Mucosa of descending colon (tissue), 3 donors: ENCODE measurements around the gene CYP4F12. TPM values are rescaled to one million over a fixed set of nuclear protein-coding genes. Genes with fewer than 3 reads are reported as not detected.

Experiments used
- ATAC-seq: fragments of 200-7000 bp; cut with Tn5 transposase; one replicate; pipeline ENCODE4 v1.9.1; 2020; ENCODE audit warnings: mild to moderate bottlenecking, moderate library complexity
- DNase-seq, 3 donors: peaks; one replicate each; pipeline ENCODE4 v3.0.0-alpha.2; 2020
- H3K36me3 ChIP-seq: fragments of 200-600 bp; one replicate; pipeline ENCODE4 v1.8.0; 2021; ENCODE audit warnings: low read depth, mild to moderate bottlenecking
- H3K4me1 ChIP-seq: fragments of 200-600 bp; one replicate; pipeline ENCODE4 v1.8.0; 2021; ENCODE audit warnings: low read depth, mild to moderate bottlenecking
- H3K4me3 ChIP-seq: fragments of 200-600 bp; one replicate; pipeline ENCODE4 v1.8.0; 2021; ENCODE audit warnings: mild to moderate bottlenecking
- H3K9me3 ChIP-seq: fragments of 200-600 bp; one replicate; pipeline ENCODE4 v1.8.0; 2021; ENCODE audit warnings: mild to moderate bottlenecking
- CTCF ChIP-seq: fragments of 200-600 bp; IDR thresholded peaks from one replicate; pipeline ENCODE4 v1.8.0; 2022; ENCODE audit warnings: antibody characterized with exemption, mild to moderate bottlenecking
- intact Hi-C, 2 donors: fragments of 100-400 bp; cut with DNase I in 1 of 2; cut with micrococcal nuclease in 1 of 2; formaldehyde crosslinking; loops; one replicate each; pipeline versions ENCODE4 v1.11.0 to v1.11.1; 2022; cut with DNase I, micrococcal nuclease
- total RNA-seq, 3 donors: library from RNA; stranded (reverse); fragmentation: NEBNext Ultra II Directional in 2 of 3; extraction: Animal tissue kit (Norgen Biotek cat#: 25700) in 2 of 3; gene quantifications; one replicate each; pipeline versions ENCODE4 v1.2.1 to v1.2.4, GENCODE V29; 2021 to 2023
- donor health status: DM: no; HTN: no; CAD: no; lungs with moderate emphysema.
- donor health status: DM: no; HTN: no; CAD: no.
- donor health status: DM: no; HTN: yes; CAD: no.

The CYP4F12 gene
- total RNA-seq, 3 donors from 2014 or later = 62.8 to 179 (median 70.5) TPM

GRCh38 chr19:15639596-15639995 lies 33.3 kb upstream of the CYP4F12 start:
- Histone ChIP-seq H3K36me3 (no peaks in the 10 kb centered on the region), H3K4me1 (peaks cover 26% of the 10 kb centered on the region), H3K9me3 (no peaks in the 10 kb centered on the region), H3K4me3 (no peak overlapping the region)
- no peak for ATAC-seq
- no peak for DNase-seq
- no peak for TF ChIP-seq CTCF
- intact Hi-C loops = no loop called here

- H3K4me1 ChIP-seq = peaks cover 26% of the 10 kb centered on the region
- H3K36me3 ChIP-seq = no peaks in the 10 kb centered on the region
- peak; percentile 96 to 99 (median 98) for DNase-seq
- no peak within 1 kb of the TSS for H3K4me3 ChIP-seq
- ATAC-seq = peak; percentile 97
- TF ChIP-seq CTCF = no peak
- H3K9me3 ChIP-seq = no peaks in the 10 kb centered on the region
- intact Hi-C loops = no loop called here
Measured at GRCh38 chr19:15640294-15640903, 32.5 kb upstream of the CYP4F12 start, which contains the start of gene CYP4F3. Gene CYP4F3, plus strand, starts transcription at chr19:15640897. Its CDS starts 519 bp downstream, at chr19:15641416.

- TF ChIP-seq CTCF = no peak
Measured at GRCh38 chr19:15640904-15641597, 31.8 kb upstream of the CYP4F12 start.

GRCh38 chr19:15641901-15642491 lies 30.9 kb upstream of the CYP4F12 start:
- H3K36me3 ChIP-seq = no peaks in the 10 kb centered on the region
- H3K4me1 ChIP-seq = peaks cover 26% of the 10 kb centered on the region
- no peak overlapping the region for H3K4me3 ChIP-seq
- intact Hi-C loops = no loop called here
- H3K9me3 ChIP-seq = no peaks in the 10 kb centered on the region
- no peak for DNase-seq
- no peak for TF ChIP-seq CTCF
- ATAC-seq = no peak

More at GRCh38 chr19:15640904-15641597, 31.8 kb upstream of the CYP4F12 start:
- Histone ChIP-seq H3K36me3 (no peaks in the 10 kb centered on the region), H3K4me3 (no peak overlapping the region), H3K9me3 (no peaks in the 10 kb centered on the region), H3K4me1 (peaks cover 26% of the 10 kb centered on the region)
- DNase-seq = peak in 2 of 3 donors; percentile 56 to 59
- intact Hi-C loops = no loop called here
- ATAC-seq = peak; percentile 74

GRCh38 chr19:15642807-15643206 lies 30.1 kb upstream of the CYP4F12 start:
- no peak overlapping the region for H3K4me3 ChIP-seq
- no peaks in the 10 kb centered on the region for H3K9me3 ChIP-seq
- ATAC-seq (no peak), DNase-seq (no peak)
- TF ChIP-seq CTCF = no peak
- intact Hi-C loops = no loop called here
- H3K4me1 ChIP-seq = peaks cover 26% of the 10 kb centered on the region
- H3K36me3 ChIP-seq = no peaks in the 10 kb centered on the region
